Stimulated activated CD4-positive, alpha-beta T cell treated with anti-CD3 and anti-CD28 coated beads, Interleukin-12 subunit alpha, Interleukin-12 subunit beta, amount 100 ng/mL, for 48 hours (primary cell): ENCODE measurements around the gene KRTAP9-9.
"Not testable (repeated sequence)": the region's sequence is repeated elsewhere in the genome, so short reads cannot be mapped to it uniquely, and the experiment has no call there.

ENCODE experiments used
- DNase-seq, 3 donors: peaks; one replicate each; pipeline ENCODE4 v3.0.0-alpha.2; 2020; ENCODE audit warnings: low read depth in 2 of 3, low spot score in 1 of 3

KRTAP9-9 gene

DNA sequence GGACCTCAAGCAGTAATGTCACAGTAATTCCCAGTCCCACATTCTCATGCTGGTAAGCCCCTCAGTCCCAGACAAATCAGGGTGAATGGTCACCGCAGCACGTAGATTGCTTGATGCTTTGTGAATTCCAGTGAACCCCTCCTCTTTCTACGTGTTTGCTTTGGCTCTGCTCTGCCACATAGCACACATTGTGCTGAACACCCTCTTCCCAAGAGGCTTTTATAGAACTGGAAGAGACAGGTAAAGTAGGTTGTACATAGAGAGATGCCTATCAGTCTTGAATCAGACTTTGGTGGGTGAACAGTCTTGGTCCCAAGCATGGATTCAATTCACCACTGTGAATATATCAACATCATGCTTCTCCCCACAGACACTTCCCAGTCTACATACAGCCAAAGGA is 9.4 kb downstream of the KRTAP9-9 start:
- DNase-seq: no peak

- DNase-seq: no peak
Observed at GRCh38 chr17:41265078-41265477, 9.9 kb downstream of the KRTAP9-9 start, which contains the start of gene KRTAP9-6. TSS of gene KRTAP9-6 (plus strand) at chr17:41265378. CDS start at chr17:41265378, 0 bp downstream.

DNA sequence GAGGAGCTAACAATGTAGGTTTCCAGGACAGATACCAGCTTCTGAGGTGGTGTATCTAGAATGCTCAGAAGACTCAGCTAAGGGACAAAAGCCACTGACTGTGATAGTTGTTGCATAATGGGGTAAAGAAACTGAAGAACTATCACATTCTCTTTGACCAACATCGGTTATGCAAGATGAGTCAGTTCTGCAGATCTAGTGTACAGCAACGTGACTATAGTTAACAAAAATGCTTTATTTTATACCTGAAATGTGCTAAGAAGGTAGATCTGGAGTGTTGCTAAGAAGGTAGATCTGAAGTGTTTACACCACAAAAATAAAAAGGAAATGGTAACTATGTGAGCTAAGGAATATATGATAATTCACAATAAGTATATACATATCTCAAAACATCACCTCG is 12.5 kb downstream of the KRTAP9-9 start:
- no peak for DNase-seq

DNA sequence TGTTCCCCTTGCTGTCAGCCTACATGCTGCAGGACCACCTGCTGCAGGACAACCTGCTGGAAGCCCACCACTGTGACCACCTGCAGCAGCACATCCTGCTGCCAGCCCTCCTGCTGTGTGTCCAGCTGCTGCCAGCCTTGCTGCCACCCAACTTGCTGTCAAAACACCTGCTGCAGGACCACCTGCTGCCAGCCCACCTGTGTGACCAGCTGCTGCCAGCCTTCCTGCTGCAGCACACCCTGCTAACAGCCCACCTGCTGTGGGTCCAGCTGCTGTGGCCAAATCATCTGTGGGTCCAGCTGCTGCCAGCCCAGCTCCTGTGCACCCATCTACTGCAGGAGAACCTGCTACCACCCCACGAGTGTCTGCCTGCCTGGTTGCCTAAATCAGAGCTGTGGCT is 16.1 kb downstream of the KRTAP9-9 start:
- DNase-seq: not testable (repeated sequence)

DNA sequence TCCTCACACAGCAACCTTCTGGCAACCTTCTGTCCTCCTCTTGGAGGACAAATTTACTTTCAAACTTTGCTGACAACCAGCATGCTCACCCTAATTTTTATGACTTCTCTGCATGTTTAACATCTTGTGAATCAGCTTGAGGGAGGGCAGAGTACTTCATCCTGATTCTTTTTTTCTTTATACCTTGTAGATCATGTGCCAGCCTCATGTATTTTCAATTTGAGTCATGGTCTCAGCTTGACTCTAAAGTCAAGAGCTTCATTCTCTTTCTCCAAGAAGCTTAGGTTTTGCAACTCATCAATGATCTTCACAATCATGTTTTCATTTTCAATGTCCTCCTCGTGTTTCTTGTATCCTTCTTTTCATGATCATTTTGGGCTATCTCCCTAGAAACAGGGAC is 16.7 kb downstream of the KRTAP9-9 start:
- no peak for DNase-seq

DNA sequence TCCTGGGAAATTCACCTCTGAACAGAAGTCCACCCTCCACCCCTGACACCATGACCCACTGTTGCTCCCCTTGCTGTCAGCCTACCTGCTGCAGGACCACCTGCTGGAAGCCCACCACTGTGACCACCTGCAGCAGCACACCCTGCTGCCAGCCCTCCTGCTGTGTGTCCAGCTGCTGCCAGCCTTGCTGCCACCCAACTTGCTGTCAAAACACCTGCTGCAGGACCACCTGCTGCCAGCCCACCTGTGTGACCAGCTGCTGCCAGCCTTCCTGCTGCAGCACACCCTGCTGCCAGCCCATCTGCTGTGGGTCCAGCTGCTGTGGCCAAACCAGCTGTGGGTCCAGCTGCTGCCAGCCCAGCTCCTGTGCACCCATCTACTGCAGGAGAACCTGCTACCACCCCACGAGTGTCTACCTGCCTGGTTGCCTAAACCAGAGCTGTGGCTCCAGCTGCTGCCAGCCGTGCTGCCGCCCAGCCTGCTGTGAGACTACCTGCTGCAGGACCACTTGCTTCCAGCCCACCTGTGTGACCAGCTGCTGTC is 20.5 kb downstream of the KRTAP9-9 start, which contains the start of gene KRTAP9-7:
KRTAP9-7 (plus strand) TSS at position 51 of the 543 bp plus-strand sequence; CDS start at position 51, 0 bp downstream.
- DNase-seq: not testable (repeated sequence)

- no peak for DNase-seq
Observed at GRCh38 chr17:41278176-41278955, 23.2 kb downstream of the KRTAP9-9 start.

GRCh38 chr17:41284043-41284442 is 28.9 kb downstream of the KRTAP9-9 start:
- DNase-seq: no peak

DNA sequence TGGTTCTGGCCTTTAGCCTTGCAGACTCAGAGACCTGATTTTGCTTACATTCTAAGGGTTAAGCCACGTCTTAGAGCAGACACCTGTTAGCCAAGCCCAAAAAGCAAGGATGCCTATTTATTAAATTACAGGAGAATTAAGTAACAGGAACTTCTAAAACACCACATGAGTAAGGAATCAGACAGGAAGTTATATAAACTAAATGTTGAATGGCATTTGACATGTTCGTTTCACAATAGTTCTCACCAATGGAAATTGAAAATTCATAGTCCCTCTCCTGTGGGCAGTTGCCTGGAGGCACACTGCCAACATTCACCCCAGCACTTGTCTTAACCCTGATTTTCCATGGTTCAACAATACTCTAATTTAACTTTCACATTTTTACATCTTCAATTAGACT is 29.4 kb downstream of the KRTAP9-9 start:
- no peak for DNase-seq

DNA sequence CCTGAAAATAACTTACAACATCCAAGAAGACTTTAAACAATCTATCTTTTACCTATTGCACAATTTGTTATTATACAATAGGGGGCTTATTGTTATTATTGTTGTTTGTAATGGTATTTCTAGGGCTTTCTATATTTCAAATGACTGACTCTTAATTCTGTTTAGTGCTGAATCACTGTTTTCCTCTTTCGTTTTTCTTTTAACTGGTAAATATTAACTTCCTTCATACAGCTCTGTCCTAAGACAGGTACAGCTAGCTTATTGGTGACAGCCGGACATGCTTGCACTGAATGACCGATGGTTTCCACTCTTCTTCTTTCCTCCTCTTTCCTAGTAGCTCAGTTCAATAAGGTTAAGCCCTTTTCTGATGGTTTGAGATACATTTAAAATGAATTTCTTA is 31.9 kb downstream of the KRTAP9-9 start:
- DNase-seq: no peak

DNA sequence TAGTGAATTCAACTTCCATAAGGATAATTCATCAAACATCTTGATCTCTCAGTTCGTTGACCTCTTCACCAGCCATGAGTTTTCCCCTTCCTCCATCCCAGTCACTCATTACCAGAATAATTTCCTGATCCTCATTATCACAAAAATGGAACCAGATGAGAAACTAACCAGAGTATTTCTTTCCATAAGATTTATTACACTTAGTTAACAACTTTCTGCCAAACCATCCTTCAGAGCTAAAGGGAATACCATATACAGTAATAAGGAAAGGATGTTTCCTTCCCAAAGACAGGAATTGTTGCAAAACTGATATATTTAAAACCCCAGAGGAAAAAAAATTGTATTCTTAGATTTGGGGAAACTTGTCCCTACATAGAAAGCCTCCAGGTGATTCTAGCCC is 38.8 kb downstream of the KRTAP9-9 start:
- DNase-seq: no peak

DNA sequence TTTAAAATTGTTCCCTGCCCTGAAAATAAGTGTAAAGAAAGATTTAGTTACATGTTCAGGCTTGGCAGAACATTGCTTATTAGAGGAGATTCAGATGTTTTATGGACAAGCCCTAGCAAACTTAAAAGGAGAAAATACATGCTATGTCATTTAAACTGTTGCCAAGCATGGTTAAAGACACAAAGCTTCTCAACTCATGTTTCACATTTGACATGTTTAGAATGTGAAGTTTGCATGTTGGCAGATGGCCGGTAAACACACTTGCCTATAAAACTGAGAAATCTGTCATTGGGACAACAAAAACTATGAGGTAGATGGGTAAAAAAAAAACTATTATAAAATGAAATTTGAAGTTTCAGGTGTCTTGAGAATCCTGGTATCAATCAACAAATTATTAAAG is 41.7 kb downstream of the KRTAP9-9 start:
- no peak for DNase-seq

DNA sequence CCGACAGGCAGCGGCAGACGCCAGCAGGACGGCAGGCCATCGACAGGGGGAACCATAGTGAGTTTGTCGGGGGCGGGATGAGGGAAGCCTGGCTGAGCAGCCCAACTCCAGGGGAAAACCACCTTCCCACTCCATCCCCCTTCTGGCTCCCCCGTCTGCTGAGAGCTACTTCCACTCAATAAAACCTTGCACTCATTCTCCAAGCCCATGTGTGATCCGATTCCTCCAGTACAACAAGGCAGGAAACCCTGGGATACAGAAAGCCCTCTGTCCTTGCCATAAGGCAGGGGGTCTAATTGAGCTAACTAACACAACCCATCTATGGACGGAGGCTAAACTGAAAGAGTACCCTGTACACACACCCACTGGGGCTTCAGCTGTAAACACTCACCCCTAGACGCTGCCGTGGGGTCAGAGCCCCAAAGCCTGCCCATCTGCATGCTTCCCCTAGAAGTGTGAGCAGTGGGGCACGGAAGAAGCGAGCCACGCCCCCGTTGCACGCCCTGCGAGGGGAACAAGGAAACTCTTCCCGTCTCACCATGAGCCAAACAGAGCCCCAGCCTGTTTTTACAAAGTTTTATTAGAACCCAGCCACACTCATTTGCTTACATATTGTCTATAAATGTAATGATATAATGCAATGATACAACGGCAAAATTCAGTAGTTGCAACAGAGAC is 43.4 kb downstream of the KRTAP9-9 start:
- DNase-seq: no peak

- DNase-seq: no peak
Observed at GRCh38 chr17:41301204-41301790, 46.1 kb downstream of the KRTAP9-9 start.

DNA sequence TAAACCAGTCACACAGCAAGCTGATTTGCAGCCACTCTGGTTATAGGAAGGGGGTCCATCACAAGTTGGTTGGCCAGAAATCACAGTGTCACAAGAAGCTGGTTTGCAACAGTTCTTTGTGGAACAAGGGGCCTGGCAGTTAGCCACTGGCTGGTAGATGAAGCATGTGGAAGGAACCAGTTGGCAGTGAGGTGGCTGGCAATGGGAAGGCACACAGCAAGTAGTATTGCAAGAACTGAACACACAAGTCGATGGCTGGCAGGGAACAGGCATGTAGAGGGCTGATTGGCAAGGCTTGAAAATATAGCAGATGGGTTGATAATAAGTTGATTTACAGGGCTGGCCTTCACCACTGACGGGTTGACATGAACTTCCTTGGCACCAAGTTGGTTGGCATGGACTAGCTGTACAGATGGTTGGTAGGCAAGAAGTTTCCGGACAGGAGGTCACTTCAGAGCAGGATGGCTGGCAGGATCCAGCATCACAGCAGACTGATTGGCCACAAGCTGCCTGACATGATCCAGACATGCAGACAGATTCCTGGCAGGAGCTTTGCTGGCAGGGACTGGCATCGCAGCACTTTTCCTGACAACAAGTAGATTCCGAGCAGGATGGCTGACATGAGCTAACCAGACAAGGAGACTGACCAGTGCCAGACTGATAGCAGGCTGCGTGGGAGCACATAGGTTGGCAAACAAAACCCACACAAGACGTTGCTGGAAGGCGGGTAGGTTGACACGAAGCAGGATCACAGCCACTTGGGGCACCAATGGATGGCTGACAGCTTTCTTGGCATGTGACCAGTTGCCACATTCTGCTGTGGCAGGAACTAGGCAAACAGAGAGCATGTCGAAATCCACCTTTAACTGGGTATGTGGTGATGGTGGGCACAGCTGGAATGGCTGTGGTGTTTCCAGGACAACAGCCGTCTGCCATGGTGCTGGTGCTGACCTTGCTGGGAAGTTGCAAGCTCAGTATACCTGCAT is 47.0 kb downstream of the KRTAP9-9 start, which contains the start of gene KRTAP29-1:
KRTAP29-1 (minus strand) TSS at position 936 of the 986 bp plus-strand sequence; CDS start at position 936, 0 bp downstream.
- DNase-seq: no peak

- DNase-seq: no peak
Observed at GRCh38 chr17:41302981-41303380, 47.8 kb downstream of the KRTAP9-9 start.

GRCh38 chr17:41304091-41304490 is 48.9 kb downstream of the KRTAP9-9 start:
- DNase-seq: no peak
